ENCODE data around the gene ST8SIA4.
A peak's percentile ranks its signal among the peaks of the same experiment; 100 is the strongest.

ST8SIA4 gene

GRCh38 chr5:100900142-100900795 lies 2.8 kb downstream of the ST8SIA4 start:
- Histone ChIP-seq H3K79me2 (ENCODE audit: low read length) (peaks cover 75% of the 10 kb centered on the region), H3K27me3 (replicated peaks; ENCODE audit: insufficient read depth, low read length) (no peaks in the 10 kb centered on the region)
- DNase-seq = peak; percentile 69

GRCh38 chr5:100899675-100900074 lies 3.4 kb downstream of the ST8SIA4 start:
- peak overlapping the region; percentile 67; the same call in 1 of the 2 replicates for H3K9ac ChIP-seq (ENCODE audit: low read length)
- peak overlapping the region; percentile 88 for H3K4me2 ChIP-seq (ENCODE audit: low read depth, low read length)
- peaks cover 25% of the 10 kb centered on the region for H3K4me1 ChIP-seq (ENCODE audit: low read length)
- no peaks in the 10 kb centered on the region for H4K20me1 ChIP-seq (ENCODE audit: insufficient read depth, low read length)
- H3K9me3 ChIP-seq (replicated peaks; ENCODE audit: insufficient read depth, low read length) = no peaks in the 10 kb centered on the region
- no peaks in the 10 kb centered on the region for H3K27me3 ChIP-seq (replicated peaks; ENCODE audit: insufficient read depth, low read length)
- peak overlapping the region; percentile 88; the same call in 1 of the 2 replicates for H3K27ac ChIP-seq (ENCODE audit: low read length)
- H2AFZ ChIP-seq (ENCODE audit: low read length) = peak overlapping the region; percentile 59; the same call in 1 of the 2 replicates
- peaks cover 81% of the 10 kb centered on the region for H3K79me2 ChIP-seq (ENCODE audit: low read length)
- DNase-seq = no peak
- H3K4me3 ChIP-seq (ENCODE audit: low read length) = peak overlapping the region; percentile 82
- TF ChIP-seq CTCF (IDR thresholded peaks at IDR 0.05; ENCODE audit: low read length) = no peak
- no peak for TF ChIP-seq EZH2phosphoT487 (IDR thresholded peaks at IDR 0.05; ENCODE audit: low read length)
- H3K36me3 ChIP-seq (replicated peaks; ENCODE audit: insufficient read depth, low read length) = peaks cover 3% of the 10 kb centered on the region; the same call in 1 of the 2 replicates
- H3K9me2 ChIP-seq (replicated peaks; ENCODE audit: insufficient read depth, low read length) = no peaks in the 10 kb centered on the region
- H3F3A ChIP-seq (ENCODE audit: insufficient read depth, low read length) = peaks cover 52% of the 10 kb centered on the region

More at GRCh38 chr5:100900142-100900795, 2.8 kb downstream of the ST8SIA4 start:
- Histone ChIP-seq H3K4me1 (ENCODE audit: low read length) (peaks cover 20% of the 10 kb centered on the region), H3K9me2 (replicated peaks; ENCODE audit: insufficient read depth, low read length) (no peaks in the 10 kb centered on the region), H3K4me2 (ENCODE audit: low read depth, low read length) (peak overlapping the region; percentile 88), H3K4me3 (ENCODE audit: low read length) (peak overlapping the region; percentile 82), H3K27ac (ENCODE audit: low read length) (peak overlapping the region; percentile 88), H3K36me3 (replicated peaks; ENCODE audit: insufficient read depth, low read length) (0 out of 2 replicates have a peak, but pooled peaks cover 3% of the 10 kb centered on the region), H3K9me3 (replicated peaks; ENCODE audit: insufficient read depth, low read length) (no peaks in the 10 kb centered on the region), H2AFZ (ENCODE audit: low read length) (peak overlapping the region; percentile 59), H3F3A (ENCODE audit: insufficient read depth, low read length) (peaks cover 57% of the 10 kb centered on the region), H3K9ac (ENCODE audit: low read length) (peak overlapping the region; percentile 67), H4K20me1 (ENCODE audit: insufficient read depth, low read length) (no peaks in the 10 kb centered on the region)
- TF ChIP-seq EZH2 (optimal IDR thresholded peaks at IDR 0.05; ENCODE audit: low read depth, low read length) (no peak), EZH2phosphoT487 (IDR thresholded peaks at IDR 0.05; ENCODE audit: low read length) (no peak), CTCF (IDR thresholded peaks at IDR 0.05; ENCODE audit: low read length) (peak; percentile 51)

- TF ChIP-seq CTCF (IDR thresholded peaks at IDR 0.05; ENCODE audit: low read length) (no peak), EZH2 (optimal IDR thresholded peaks at IDR 0.05; ENCODE audit: low read depth, low read length) (no peak), EZH2phosphoT487 (IDR thresholded peaks at IDR 0.05; ENCODE audit: low read length) (no peak)
- Histone ChIP-seq H3K4me2 (ENCODE audit: low read depth, low read length) (peak overlapping the region; percentile 88), H3K36me3 (replicated peaks; ENCODE audit: insufficient read depth, low read length) (peaks cover 3% of the 10 kb centered on the region; the same call in 1 of the 2 replicates), H3K27me3 (replicated peaks; ENCODE audit: insufficient read depth, low read length) (no peaks in the 10 kb centered on the region), H3K9me2 (replicated peaks; ENCODE audit: insufficient read depth, low read length) (no peaks in the 10 kb centered on the region), H3F3A (ENCODE audit: insufficient read depth, low read length) (peaks cover 43% of the 10 kb centered on the region), H3K27ac (ENCODE audit: low read length) (peak overlapping the region; percentile 88; the same call in 1 of the 2 replicates), H3K4me1 (ENCODE audit: low read length) (peaks cover 33% of the 10 kb centered on the region), H3K9ac (ENCODE audit: low read length) (peak overlapping the region; percentile 67; the same call in 1 of the 2 replicates), H4K20me1 (ENCODE audit: insufficient read depth, low read length) (no peaks in the 10 kb centered on the region), H2AFZ (ENCODE audit: low read length) (no peak overlapping the region), H3K9me3 (replicated peaks; ENCODE audit: insufficient read depth, low read length) (no peaks in the 10 kb centered on the region), H3K79me2 (ENCODE audit: low read length) (peaks cover 90% of the 10 kb centered on the region), H3K4me3 (ENCODE audit: low read length) (peak overlapping the region; percentile 82)
- DNase-seq = no peak
Observed at GRCh38 chr5:100898504-100899346, 4.4 kb downstream of the ST8SIA4 start.
